HG03378 (cell line): ENCODE data around the gene ETV6.

Experiments used
- ATAC-seq: cut with Tn5 transposase; IDR thresholded peaks from one replicate; pipeline ENCODE4 v1.9.1; 2021; ENCODE audit warnings: mild to moderate bottlenecking, moderate library complexity; ENCODE audit not compliant: unreplicated experiment

ETV6 gene

GRCh38 chr12:11846488-11846887 lies 197.0 kb downstream of the ETV6 start:
- no peak for ATAC-seq

- ATAC-seq, result no peak
These were observed 198.1 kb downstream of the ETV6 start for GRCh38 chr12:11847539-11847938.

GRCh38 chr12:11849757-11850504 lies 200.5 kb downstream of the ETV6 start:
- no peak for ATAC-seq

GRCh38 chr12:11853126-11853525 lies 203.7 kb downstream of the ETV6 start:
- no peak for ATAC-seq

- no peak for ATAC-seq
These were observed 204.6 kb downstream of the ETV6 start for GRCh38 chr12:11854011-11854499.

GRCh38 chr12:11855983-11856374 lies 206.5 kb downstream of the ETV6 start:
- peak; percentile 43 for ATAC-seq

- ATAC-seq, result no peak
These were observed 207.5 kb downstream of the ETV6 start for GRCh38 chr12:11856971-11857370.

GRCh38 chr12:11859705-11860425 lies 210.4 kb downstream of the ETV6 start:
- ATAC-seq, result no peak

- no peak for ATAC-seq
These were observed 211.8 kb downstream of the ETV6 start for GRCh38 chr12:11861155-11861863.

GRCh38 chr12:11861864-11862600 lies 212.6 kb downstream of the ETV6 start:
- no peak for ATAC-seq

GRCh38 chr12:11862798-11863197 lies 213.3 kb downstream of the ETV6 start:
- no peak for ATAC-seq

GRCh38 chr12:11863478-11863906 lies 214.0 kb downstream of the ETV6 start:
- ATAC-seq, result no peak

- no peak for ATAC-seq
These were observed 214.5 kb downstream of the ETV6 start for GRCh38 chr12:11863988-11864387.

- no peak for ATAC-seq
These were observed 216.3 kb downstream of the ETV6 start for GRCh38 chr12:11865824-11866223.

- no peak for ATAC-seq
These were observed 218.6 kb downstream of the ETV6 start for GRCh38 chr12:11868027-11868426.

- no peak for ATAC-seq
These were observed 219.9 kb downstream of the ETV6 start for GRCh38 chr12:11869406-11869805.

GRCh38 chr12:11870041-11870451 lies 220.6 kb downstream of the ETV6 start:
- ATAC-seq, result no peak

GRCh38 chr12:11872055-11872454 lies 222.6 kb downstream of the ETV6 start:
- ATAC-seq, result no peak

GRCh38 chr12:11875414-11875935 lies 226.0 kb downstream of the ETV6 start:
- ATAC-seq, result no peak

- ATAC-seq, result no peak
These were observed 226.8 kb downstream of the ETV6 start for GRCh38 chr12:11876307-11876706.
